Endodermal cell (in vitro differentiated cells): ENCODE results near the gene MGAT5. TPM values are rescaled to one million over a fixed set of nuclear protein-coding genes. Genes with fewer than 3 reads are reported as not detected.

ENCODE experiments used
- DNase-seq: peaks from one replicate; pipeline ENCODE4 v3.0.0-alpha.2; 2017
- H3K27ac ChIP-seq: 2 replicates; pipeline ENCODE4 v1.5.1; 2013; ENCODE audit warnings: mild to moderate bottlenecking, low read depth, low read length, moderate library complexity
- H3K27me3 ChIP-seq: 2 replicates; pipeline ENCODE4 v1.6.1; 2013; ENCODE audit warnings: mild to moderate bottlenecking, low read length, moderate library complexity; ENCODE audit not compliant: insufficient read depth, control insufficient read depth, poor library complexity, severe bottlenecking
- H3K36me3 ChIP-seq: 2 replicates; pipeline ENCODE4 v1.7.0; 2013; ENCODE audit warnings: mild to moderate bottlenecking, low read length, moderate library complexity; ENCODE audit not compliant: control insufficient read depth, insufficient read depth
- H3K4me1 ChIP-seq: one replicate; pipeline ENCODE4 v1.7.0; 2013; ENCODE audit warnings: low read length; ENCODE audit not compliant: control insufficient read depth, insufficient read depth
- H3K4me3 ChIP-seq: 2 replicates; pipeline ENCODE4 v1.5.1; 2013; ENCODE audit warnings: mild to moderate bottlenecking, low read length, moderate library complexity
- H3K9ac ChIP-seq: 2 replicates; pipeline ENCODE4 v1.6.1; 2013; ENCODE audit warnings: mild to moderate bottlenecking, low read length, moderate library complexity; ENCODE audit not compliant: poor library complexity, severe bottlenecking; ENCODE audit errors: extremely low read depth
- H3K9me3 ChIP-seq: 2 replicates; pipeline ENCODE4 v1.6.1; 2013; ENCODE audit warnings: mild to moderate bottlenecking, low read length, moderate library complexity; ENCODE audit not compliant: control insufficient read depth
- H3K27ac Mint-ChIP-seq: 2 replicates; pipeline ENCODE4 v1.8.0; 2020; ENCODE audit warnings: mixed read lengths
- H3K27me3 Mint-ChIP-seq: 2 replicates; pipeline ENCODE4 v1.8.0; 2021; ENCODE audit warnings: mild to moderate bottlenecking, mixed read lengths; ENCODE audit not compliant: insufficient read depth
- H3K36me3 Mint-ChIP-seq: 2 replicates; pipeline ENCODE4 v1.8.0; 2020; ENCODE audit warnings: low read depth, mixed read lengths
- H3K4me1 Mint-ChIP-seq: 2 replicates; pipeline ENCODE4 v1.8.0; 2020; ENCODE audit warnings: mixed read lengths
- H3K4me3 Mint-ChIP-seq: 2 replicates; pipeline ENCODE4 v1.8.0; 2020; ENCODE audit warnings: mild to moderate bottlenecking, moderate library complexity, mixed read lengths
- H3K9me3 Mint-ChIP-seq: 2 replicates; pipeline ENCODE4 v1.8.0; 2020; ENCODE audit warnings: mild to moderate bottlenecking, mixed read lengths
- WGBS, 2 experiments: methylation state at CpG; one replicate each; pipeline versions ENCODE4 v1.1.5 to v1.1.7; 2013; ENCODE audit warnings: missing lambda C conversion rate in 2 of 2, mixed read lengths in 1 of 2; ENCODE audit not compliant: insufficient coverage in 1 of 2, insufficient read length in 1 of 2; 5-methylcytosine and 5-hydroxymethylcytosine counted together
- total RNA-seq, 2 donors: library from RNA; stranded (reverse); fragmentation: NEBNext Ultra II Directional in 1 of 2; extraction: Animal tissue kit (Norgen Biotek cat#: 25700) in 1 of 2; gene quantifications; 2 replicates in 1 of 2; 3 replicates in 1 of 2; pipeline ENCODE4 v1.2.1, GENCODE V29; 2021
- TF ChIP-seq, protein P1 (sequence below): fragments of 200-600 bp; sonication (generic); conservative IDR thresholded peaks from 2 replicates; pipeline ENCODE4 v1.5.0; 2021; ENCODE audit warnings: antibody characterized with exemption, mild to moderate bottlenecking

Gene MGAT5
- total RNA-seq, 2 donors from 2014 or later = 57.2 to 78.4 TPM

DNA sequence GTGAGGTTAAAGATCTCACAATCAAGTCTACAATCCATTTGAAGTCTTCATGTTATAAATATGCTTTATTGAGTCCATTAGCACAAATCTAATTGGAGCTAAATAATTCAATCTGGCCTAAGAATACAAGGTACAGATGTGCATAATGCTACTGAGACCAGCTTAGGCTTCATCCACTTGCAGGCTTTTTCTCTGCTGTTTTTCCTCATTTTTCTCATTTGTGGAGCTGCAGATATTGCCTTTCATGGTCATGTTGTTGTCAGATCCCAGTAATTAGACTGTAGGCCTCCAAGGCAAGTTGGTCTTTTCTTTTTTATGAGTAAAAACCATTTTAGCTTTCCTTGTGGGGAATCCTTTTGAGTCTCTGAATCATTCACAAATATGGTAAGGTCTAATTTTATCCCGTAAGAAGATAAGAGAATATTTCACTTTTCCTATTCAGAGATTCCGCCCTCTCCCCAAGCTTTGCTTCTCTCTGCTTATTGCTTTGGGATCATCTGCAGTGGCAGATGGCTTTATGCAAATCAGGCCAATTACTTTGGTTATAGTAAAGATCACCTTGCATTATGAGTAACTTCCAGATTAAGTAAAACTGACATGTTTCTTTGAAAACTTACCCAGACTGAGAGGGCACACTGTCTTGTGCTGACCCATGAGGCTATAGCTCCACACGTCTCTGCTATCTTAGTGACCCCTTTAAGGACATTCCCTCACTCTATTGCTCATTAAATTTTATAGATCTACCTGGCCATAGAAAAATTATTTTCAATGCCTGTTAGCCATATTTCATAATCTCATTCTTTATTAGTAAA, 80.9 kb downstream of the MGAT5 start:
- DNase-seq = no peak
- H3K27ac Mint-ChIP-seq = no peak overlapping the region
- Histone ChIP-seq H3K9me3 (peaks cover 5% of the 10 kb centered on the region), H3K9ac (no peak overlapping the region), H3K27ac (no peak overlapping the region), H3K27me3 (no peaks in the 10 kb centered on the region), H3K36me3 (no peaks in the 10 kb centered on the region), H3K4me3 (no peak overlapping the region), H3K4me1 (peaks cover 8% of the 10 kb centered on the region)
- H3K36me3 Mint-ChIP-seq = peaks cover 12% of the 10 kb centered on the region
- 0 to 64% methylated on average over 1 to 3 of the region's 3 CpGs for WGBS, 2 experiments
- H3K27me3 Mint-ChIP-seq = no peaks in the 10 kb centered on the region
- TF ChIP-seq, protein P1, sequence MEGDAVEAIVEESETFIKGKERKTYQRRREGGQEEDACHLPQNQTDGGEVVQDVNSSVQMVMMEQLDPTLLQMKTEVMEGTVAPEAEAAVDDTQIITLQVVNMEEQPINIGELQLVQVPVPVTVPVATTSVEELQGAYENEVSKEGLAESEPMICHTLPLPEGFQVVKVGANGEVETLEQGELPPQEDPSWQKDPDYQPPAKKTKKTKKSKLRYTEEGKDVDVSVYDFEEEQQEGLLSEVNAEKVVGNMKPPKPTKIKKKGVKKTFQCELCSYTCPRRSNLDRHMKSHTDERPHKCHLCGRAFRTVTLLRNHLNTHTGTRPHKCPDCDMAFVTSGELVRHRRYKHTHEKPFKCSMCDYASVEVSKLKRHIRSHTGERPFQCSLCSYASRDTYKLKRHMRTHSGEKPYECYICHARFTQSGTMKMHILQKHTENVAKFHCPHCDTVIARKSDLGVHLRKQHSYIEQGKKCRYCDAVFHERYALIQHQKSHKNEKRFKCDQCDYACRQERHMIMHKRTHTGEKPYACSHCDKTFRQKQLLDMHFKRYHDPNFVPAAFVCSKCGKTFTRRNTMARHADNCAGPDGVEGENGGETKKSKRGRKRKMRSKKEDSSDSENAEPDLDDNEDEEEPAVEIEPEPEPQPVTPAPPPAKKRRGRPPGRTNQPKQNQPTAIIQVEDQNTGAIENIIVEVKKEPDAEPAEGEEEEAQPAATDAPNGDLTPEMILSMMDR = no peak
- H3K9me3 Mint-ChIP-seq = peaks cover 11% of the 10 kb centered on the region
- no peak overlapping the region for H3K4me3 Mint-ChIP-seq
- peaks cover 18% of the 10 kb centered on the region for H3K4me1 Mint-ChIP-seq

DNA sequence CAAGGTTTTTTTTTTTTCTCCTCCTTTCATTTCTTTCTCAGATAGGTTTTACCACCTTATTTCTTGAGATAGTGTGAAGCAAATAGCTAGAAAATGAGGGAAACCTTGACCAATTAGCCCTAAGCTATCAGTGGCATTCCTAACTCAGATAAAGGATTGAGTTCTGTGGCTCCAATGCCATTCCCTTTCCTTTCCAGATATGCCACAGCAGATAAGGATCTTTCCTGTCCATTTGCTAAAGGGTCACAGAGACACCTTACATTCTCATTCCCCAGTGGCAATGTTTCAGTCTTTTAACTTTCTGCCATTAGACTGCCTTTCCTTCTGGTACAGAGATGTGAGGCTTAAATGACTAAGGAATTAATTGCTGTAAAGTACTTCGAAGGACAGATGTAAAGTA, 81.7 kb downstream of the MGAT5 start:
- Histone ChIP-seq H3K9me3 (peaks cover 5% of the 10 kb centered on the region), H3K36me3 (no peaks in the 10 kb centered on the region), H3K27ac (no peak overlapping the region), H3K27me3 (no peaks in the 10 kb centered on the region), H3K9ac (no peak overlapping the region), H3K4me3 (no peak overlapping the region), H3K4me1 (peaks cover 8% of the 10 kb centered on the region)
- H3K27me3 Mint-ChIP-seq = no peaks in the 10 kb centered on the region
- H3K4me3 Mint-ChIP-seq = no peak overlapping the region
- H3K36me3 Mint-ChIP-seq = peaks cover 12% of the 10 kb centered on the region
- H3K4me1 Mint-ChIP-seq = peaks cover 18% of the 10 kb centered on the region
- TF ChIP-seq, protein P1 = no peak
- 96 to 100% methylated on average over 1 of the region's 1 CpG for WGBS, 2 experiments
- H3K9me3 Mint-ChIP-seq = peaks cover 11% of the 10 kb centered on the region
- H3K27ac Mint-ChIP-seq = no peak overlapping the region
- no peak for DNase-seq

DNA sequence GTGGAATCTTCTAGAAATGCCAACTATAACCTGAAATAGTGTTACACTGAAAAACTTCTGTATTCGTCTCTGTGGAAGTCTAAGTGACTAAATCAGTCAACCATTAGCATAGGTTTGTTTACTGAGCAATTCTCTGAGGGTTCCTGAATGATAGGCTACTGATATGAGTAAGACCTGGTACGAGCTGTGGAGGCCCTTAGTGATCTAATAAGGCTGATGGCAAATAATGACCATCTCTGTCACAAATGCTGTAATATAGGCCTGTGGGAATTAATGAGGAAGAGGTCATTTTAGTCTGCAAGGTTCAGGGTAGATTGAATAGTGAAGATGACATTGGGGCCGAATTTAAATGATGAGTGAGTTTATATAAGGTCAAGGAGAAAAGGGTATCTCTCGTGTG, 82.5 kb downstream of the MGAT5 start:
- H3K27ac ChIP-seq = no peak overlapping the region
- no peaks in the 10 kb centered on the region for H3K36me3 ChIP-seq
- no peak overlapping the region for H3K4me3 Mint-ChIP-seq
- DNase-seq = no peak
- H3K4me3 ChIP-seq = no peak overlapping the region
- no peak overlapping the region for H3K9ac ChIP-seq
- TF ChIP-seq, protein P1 = no peak
- peaks cover 8% of the 10 kb centered on the region for H3K4me1 ChIP-seq
- no peaks in the 10 kb centered on the region for H3K27me3 ChIP-seq
- peaks cover 7% of the 10 kb centered on the region for H3K9me3 Mint-ChIP-seq
- H3K9me3 ChIP-seq = peaks cover 3% of the 10 kb centered on the region
- 70 to 73% methylated on average over 4 of the region's 4 CpGs for WGBS, 2 experiments
- peaks cover 18% of the 10 kb centered on the region for H3K4me1 Mint-ChIP-seq
- H3K27ac Mint-ChIP-seq = no peak overlapping the region
- H3K36me3 Mint-ChIP-seq = peaks cover 6% of the 10 kb centered on the region
- H3K27me3 Mint-ChIP-seq = no peaks in the 10 kb centered on the region
